HepG2 (cell line): ENCODE measurements around the gene DNM3. TPM values are rescaled to one million over a fixed set of nuclear protein-coding genes. Genes with fewer than 3 reads are reported as not detected.
A peak's percentile ranks its signal among the peaks of the same experiment; 100 is the strongest.

Experiments used
- AFF4 ChIP-seq: sonication (generic); formaldehyde crosslinking; IDR thresholded peaks from 2 replicates; pipeline ENCODE4 v1.4.0; 2020; ENCODE audit warnings: missing genetic modification reagents
- AGO1 ChIP-seq: fragments of 200-400 bp; formaldehyde crosslinking; IDR thresholded peaks from 2 replicates; pipeline ENCODE4 v1.6.1; 2017; ENCODE audit warnings: mild to moderate bottlenecking, low read depth, low read length, moderate library complexity; ENCODE audit not compliant: poor library complexity, severe bottlenecking
- CREM ChIP-seq, 2 experiments: sonication (generic) in 1 of 2; formaldehyde crosslinking in 1 of 2; IDR thresholded peaks; 2 replicates each; pipeline versions ENCODE4 v1.4.0 to v1.6.1; 2016 to 2020; ENCODE audit warnings: antibody characterized with exemption in 1 of 2, mild to moderate bottlenecking in 1 of 2, missing genetic modification reagents in 1 of 2
- CTCF ChIP-seq: sonication (generic); formaldehyde crosslinking; IDR thresholded peaks from 2 replicates; pipeline ENCODE4 v1.5.0; 2020; ENCODE audit warnings: mild to moderate bottlenecking, missing genetic modification reagents, moderate library complexity
- FOXM1 ChIP-seq: sonication (generic); formaldehyde crosslinking; IDR thresholded peaks from 2 replicates; pipeline ENCODE4 v1.5.0; 2020; ENCODE audit warnings: missing genetic modification reagents
- HDAC1 ChIP-seq: sonication (generic); formaldehyde crosslinking; IDR thresholded peaks from 2 replicates; pipeline ENCODE4 v1.5.1; 2020; ENCODE audit warnings: mild to moderate bottlenecking, missing genetic modification reagents
- MAX ChIP-seq: IDR thresholded peaks from 2 replicates; pipeline ENCODE4 v1.6.1; 2012; ENCODE audit warnings: inconsistent platforms
- MED1 ChIP-seq: sonication (generic); formaldehyde crosslinking; IDR thresholded peaks from 2 replicates; pipeline ENCODE4 v1.4.0; 2020; ENCODE audit warnings: missing genetic modification reagents
- MTF2 ChIP-seq: sonication (generic); formaldehyde crosslinking; IDR thresholded peaks from 2 replicates; pipeline ENCODE4 v1.5.0; 2020; ENCODE audit warnings: missing genetic modification reagents, borderline replicate concordance
- PRMT3 ChIP-seq: sonication (generic); formaldehyde crosslinking; IDR thresholded peaks from 2 replicates; pipeline ENCODE4 v1.8.1; 2022; ENCODE audit warnings: low read depth, mild to moderate bottlenecking, moderate library complexity, missing genetic modification reagents, borderline replicate concordance
- RELA ChIP-seq: sonication (generic); formaldehyde crosslinking; IDR thresholded peaks from 2 replicates; pipeline ENCODE4 v1.4.0; 2020; ENCODE audit warnings: missing genetic modification reagents
- STAG1 ChIP-seq: sonication (generic); formaldehyde crosslinking; IDR thresholded peaks from 2 replicates; pipeline ENCODE4 v1.4.0; 2020; ENCODE audit warnings: missing genetic modification reagents
- TFDP1 ChIP-seq: IDR thresholded peaks from 2 replicates; pipeline ENCODE4 v1.6.1; 2016; ENCODE audit warnings: missing compliant biosample characterization, missing genetic modification reagents, borderline replicate concordance
- ZNF451 ChIP-seq: sonication (generic); formaldehyde crosslinking; IDR thresholded peaks from 2 replicates; pipeline ENCODE4 v1.5.0; 2020; ENCODE audit warnings: mild to moderate bottlenecking, missing genetic modification reagents
- ZNF670 ChIP-seq: sonication (generic); formaldehyde crosslinking; IDR thresholded peaks from 2 replicates; pipeline ENCODE4 v1.8.0; 2022; ENCODE audit warnings: mild to moderate bottlenecking, missing genetic modification reagents, borderline replicate concordance
- ZNF781 ChIP-seq: sonication (generic); formaldehyde crosslinking; IDR thresholded peaks from 2 replicates; pipeline ENCODE4 v1.5.1; 2020; ENCODE audit warnings: borderline replicate concordance, mild to moderate bottlenecking, missing genetic modification reagents; ENCODE audit errors: not compliant biosample characterization
- ZNF800 ChIP-seq: sonication (generic); formaldehyde crosslinking; IDR thresholded peaks from 2 replicates; pipeline ENCODE4 v1.4.0; 2020; ENCODE audit warnings: missing genetic modification reagents
- ZXDC ChIP-seq: sonication (generic); formaldehyde crosslinking; IDR thresholded peaks from 2 replicates; pipeline ENCODE4 v1.5.0; 2020; ENCODE audit warnings: mild to moderate bottlenecking, missing genetic modification reagents
- polyA plus RNA-seq, 8 experiments: library from polyadenylated mRNA; depleted of rRNA in 3 of 8; stranded (reverse) in 7 of 8; unstranded in 1 of 8; fragments of >200 nt; fragmentation: Illumina TruSeq in 4 of 8; extraction: Trizol in 4 of 8; gene quantifications; 2 replicates each; pipeline versions ENCODE4 v1.2.1 to v1.2.3, GENCODE V29; 2011 to 2016; ENCODE audit warnings: low read depth in 4 of 8, missing spikeins in 1 of 8, mixed read lengths in 1 of 8; ENCODE audit not compliant: insufficient read depth in 1 of 8
- total RNA-seq, 5 experiments: library from RNA; depleted of rRNA; stranded (reverse); fragments of >200 nt; fragmentation: Illumina TruSeq; extraction: Trizol; gene quantifications; 2 replicates each; pipeline ENCODE4 v1.2.3, GENCODE V29; 2016; ENCODE audit warnings: low read depth in 1 of 5

DNM3 gene
- total and polyA plus RNA-seq, 2 of the 13 experiments (the other 11 are each of a cell fraction or from before 2014, with no cell fraction given), result 0.05 TPM; not detected in 1

- no peak for TF ChIP-seq TFDP1 (CRISPR knock-in tag)
- no peak for TF ChIP-seq ZNF451 (CRISPR knock-in tag)
- no peak for TF ChIP-seq MTF2 (CRISPR knock-in tag)
- peak; percentile 32; the same call in 1 of the 2 replicates for TF ChIP-seq ZNF670 (CRISPR knock-in tag)
- peak; percentile 63 for TF ChIP-seq HDAC1 (CRISPR knock-in tag)
- TF ChIP-seq CREM (IDR thresholded peaks at IDR 0.05), result peak; percentile 77
- TF ChIP-seq CREM (CRISPR knock-in tag; IDR thresholded peaks at IDR 0.05), result no peak
- no peak for TF ChIP-seq PRMT3
- peak; percentile 40; the same call in 1 of the 2 replicates for TF ChIP-seq MAX
- no peak for TF ChIP-seq ZXDC (CRISPR knock-in tag)
- TF ChIP-seq RELA (CRISPR knock-in tag), result no peak
- no peak for TF ChIP-seq CTCF (CRISPR knock-in tag)
- no peak for TF ChIP-seq FOXM1 (CRISPR knock-in tag)
- TF ChIP-seq AFF4 (CRISPR knock-in tag), result no peak
- TF ChIP-seq MED1, result peak; percentile 70
- 0 out of 2 replicates have a peak, but pooled peaks have one; percentile 8 for TF ChIP-seq STAG1 (CRISPR knock-in tag)
- no peak for TF ChIP-seq ZNF800
- no peak for TF ChIP-seq AGO1
- no peak for TF ChIP-seq ZNF781 (CRISPR knock-in tag)
These were observed 427.8 kb downstream of the DNM3 start (continued) for GRCh38 chr1:172269084-172269483.
